ENCODE results near the gene LARGE2.

The LARGE2 gene

GRCh38 chr11:45960387-45961095, 38.1 kb downstream of the LARGE2 start:
- POLR2A ChIA-PET = no interaction called here
- CTCF ChIA-PET = interaction anchor here (0.6 to 2.2 kb wide), 3 partner anchors 46 to 88 kb away, joined by 3 to 9 read pairs (median 6); no protein-coding TSS in a partner anchor
- H3K9me3 ChIP-seq (ENCODE audit: control insufficient read depth, insufficient read depth, low read depth, low read length) = no peaks in the 10 kb centered on the region
- H3K36me3 ChIP-seq (ENCODE audit: control insufficient read depth in 2 of 2, insufficient read depth in 1 of 2, low read length in 2 of 2) = peaks cover 3 to 36% of the 10 kb centered on the region in 2 experiments; a peak in 2 of 3 replicates
- H3K4me3 ChIP-seq (ENCODE audit: low read depth, low read length) = no peak overlapping the region
- H3K4me1 ChIP-seq (ENCODE audit: control insufficient read depth, insufficient read depth, low read length) = no peaks in the 10 kb centered on the region
- H3K27ac ChIP-seq (ENCODE audit: extremely low read depth, low read depth, low read length) = no peak overlapping the region
- no peak for TF ChIP-seq ZBTB17 (tag by site-specific recombination; IDR thresholded peaks at IDR 0.05)
- TF ChIP-seq ZNF473 (tag by site-specific recombination; IDR thresholded peaks at IDR 0.05) = no peak
- TF ChIP-seq MYNN (tag by site-specific recombination; IDR thresholded peaks at IDR 0.05; ENCODE audit: borderline replicate concordance) = no peak
- no peak for TF ChIP-seq REPIN1 (tag by site-specific recombination; IDR thresholded peaks at IDR 0.05; ENCODE audit: low read depth)
- TF ChIP-seq EGR2 (tag by site-specific recombination; IDR thresholded peaks at IDR 0.05; ENCODE audit: low read depth) = no peak
- TF ChIP-seq ZNF558 (tag by site-specific recombination; IDR thresholded peaks at IDR 0.05) = no peak
- no peak for TF ChIP-seq IKZF3 (tag by site-specific recombination; IDR thresholded peaks at IDR 0.05)
- no peak for TF ChIP-seq ZNF2 (tag by site-specific recombination; IDR thresholded peaks at IDR 0.05)
- TF ChIP-seq ZNF146 (tag by site-specific recombination; IDR thresholded peaks at IDR 0.05) = no peak
- TF ChIP-seq ZNF112 (tag by site-specific recombination; IDR thresholded peaks at IDR 0.05) = no peak
- no peak for TF ChIP-seq WT1 (tag by site-specific recombination; IDR thresholded peaks at IDR 0.05)
- no peak for TF ChIP-seq SP7 (tag by site-specific recombination; IDR thresholded peaks at IDR 0.05)
- no peak for TF ChIP-seq ZNF843 (tag by site-specific recombination; IDR thresholded peaks at IDR 0.05)
- no peak for TF ChIP-seq ZSCAN5A (tag by site-specific recombination; IDR thresholded peaks at IDR 0.05)
- TF ChIP-seq HOXC10 (CRISPR knock-in tag; IDR thresholded peaks at IDR 0.05) = no peak

- no peak for TF ChIP-seq ZNF600 (tag by site-specific recombination; IDR thresholded peaks at IDR 0.05)
- ChIA-PET CTCF (interaction anchor here (0.6 to 2.2 kb wide), 5 partner anchors 32 to 155 kb away, joined by 3 to 9 read pairs (median 4); no protein-coding TSS in a partner anchor), POLR2A (no interaction called here)
- no peaks in the 10 kb centered on the region for H3K4me1 ChIP-seq (ENCODE audit: control insufficient read depth, insufficient read depth, low read length)
- peaks cover 3 to 37% of the 10 kb centered on the region in 2 experiments; a peak in 2 of 3 replicates for H3K36me3 ChIP-seq (ENCODE audit: control insufficient read depth in 2 of 2, insufficient read depth in 1 of 2, low read length in 2 of 2)
- H3K27ac ChIP-seq (ENCODE audit: extremely low read depth, low read depth, low read length) = no peak overlapping the region
- H3K4me3 ChIP-seq (ENCODE audit: low read depth, low read length) = no peak overlapping the region
- no peaks in the 10 kb centered on the region for H3K9me3 ChIP-seq (ENCODE audit: control insufficient read depth, insufficient read depth, low read depth, low read length)
Measured at GRCh38 chr11:45961751-45962240, 39.3 kb downstream of the LARGE2 start.

- H3K4me1 ChIP-seq (ENCODE audit: control insufficient read depth, insufficient read depth, low read length) = no peaks in the 10 kb centered on the region
- ChIA-PET POLR2A (interaction anchor here (1.1 to 2.1 kb wide), 2 partner anchors 41 to 156 kb away, joined by 3 to 8 read pairs; no protein-coding TSS in a partner anchor), CTCF (interaction anchor here (0.5 to 6.4 kb wide), 59 partner anchors 9 to 988 kb away, joined by 3 to 85 read pairs (median 5); partner anchors contain the start of gene CHRM4)
- no peaks in the 10 kb centered on the region for H3K9me3 ChIP-seq (ENCODE audit: control insufficient read depth, insufficient read depth, low read depth, low read length)
- peaks cover 3 to 56% of the 10 kb centered on the region in 2 experiments; a peak in 2 of 3 replicates for H3K36me3 ChIP-seq (ENCODE audit: control insufficient read depth in 2 of 2, insufficient read depth in 1 of 2, low read length in 2 of 2)
- no peak overlapping the region for H3K27ac ChIP-seq (ENCODE audit: extremely low read depth, low read depth, low read length)
- no peak overlapping the region for H3K4me3 ChIP-seq (ENCODE audit: low read depth, low read length)
- peak; percentile 47; the same call in 1 of the 2 replicates for TF ChIP-seq ZNF660 (tag by site-specific recombination; IDR thresholded peaks at IDR 0.05)
- no peak for TF ChIP-seq ZNF211 (tag by site-specific recombination; IDR thresholded peaks at IDR 0.05; ENCODE audit: low read depth)
- TF ChIP-seq CTCF (tag by site-specific recombination; IDR thresholded peaks at IDR 0.05) = peak; percentile 67
- peak; percentile 50 for TF ChIP-seq PRDM1 (tag by site-specific recombination; IDR thresholded peaks at IDR 0.05)
- peak; percentile 53 for TF ChIP-seq ZBTB17 (tag by site-specific recombination; IDR thresholded peaks at IDR 0.05)
- TF ChIP-seq ZNF202 (tag by site-specific recombination; IDR thresholded peaks at IDR 0.05; ENCODE audit: borderline replicate concordance) = no peak
- 0 out of 2 replicates have a peak, but pooled peaks have one; percentile 21 for TF ChIP-seq ZBTB48 (tag by site-specific recombination; IDR thresholded peaks at IDR 0.05)
- TF ChIP-seq ZNF776 (tag by site-specific recombination; IDR thresholded peaks at IDR 0.05; ENCODE audit: borderline replicate concordance) = no peak
- TF ChIP-seq ZNF148 (tag by site-specific recombination; IDR thresholded peaks at IDR 0.05; ENCODE audit: borderline replicate concordance) = no peak
- TF ChIP-seq ZSCAN30 (tag by site-specific recombination; IDR thresholded peaks at IDR 0.05) = 0 out of 2 replicates have a peak, but pooled peaks have one; percentile 46
- TF ChIP-seq ZBTB21 (tag by site-specific recombination; IDR thresholded peaks at IDR 0.05) = no peak; the same call in 1 of the 2 replicates
Measured at GRCh38 chr11:45964911-45965389, 42.5 kb downstream of the LARGE2 start.
